Stimulated activated CD4-positive, alpha-beta T cell treated with anti-CD3 and anti-CD28 coated beads, Interleukin-15, amount 100 ng/mL, for 24 hours (primary cell): ENCODE data around the gene MYO18B.

ENCODE experiments used
- DNase-seq: peaks from one replicate; pipeline ENCODE4 v3.0.0-alpha.2; 2020

MYO18B gene

GRCh38 chr22:25908755-25909154, 166.8 kb downstream of the MYO18B start:
- no peak for DNase-seq

- DNase-seq, result no peak
Measured at GRCh38 chr22:25909614-25910387, 167.8 kb downstream of the MYO18B start.

GRCh38 chr22:25911243-25911972, 169.4 kb downstream of the MYO18B start:
- no peak for DNase-seq

DNA sequence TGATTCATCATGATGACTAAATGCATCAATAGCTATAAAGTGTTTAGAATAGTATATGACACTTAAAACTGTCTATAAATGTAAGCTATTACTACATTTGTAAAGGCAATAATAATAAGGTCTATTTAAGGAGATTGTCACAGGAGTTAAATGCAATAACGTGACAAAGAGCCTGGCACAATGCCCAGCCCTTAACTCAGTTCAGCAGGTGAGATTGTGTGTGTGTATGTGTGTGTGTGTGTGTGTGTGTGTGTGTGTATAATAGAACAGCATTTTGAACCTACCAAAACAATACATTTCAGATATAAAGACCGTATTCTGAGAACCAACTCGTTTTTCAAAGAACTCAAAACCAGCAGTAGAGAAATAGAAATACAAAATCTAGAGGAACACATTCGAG, 177.5 kb downstream of the MYO18B start:
- DNase-seq, result no peak

DNA sequence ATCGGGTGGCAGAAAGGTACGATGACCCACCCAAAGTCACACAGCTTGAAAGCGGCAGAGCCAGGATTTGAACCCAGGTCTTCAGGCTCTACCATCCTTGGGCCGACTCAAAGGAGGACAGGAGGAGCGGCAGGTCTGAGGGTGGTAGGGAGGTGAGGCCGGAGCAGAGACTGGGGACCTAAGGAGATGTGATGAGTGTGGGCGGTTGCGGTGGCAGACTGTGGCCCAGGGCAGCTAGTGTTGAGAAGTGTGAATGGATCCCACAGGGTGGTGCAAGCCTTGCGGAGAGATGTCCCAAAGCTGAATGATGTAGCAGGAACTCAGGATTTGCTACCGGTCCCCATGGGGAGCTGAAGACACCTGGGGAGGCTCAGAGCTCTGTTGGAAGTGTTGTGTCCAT, 180.2 kb downstream of the MYO18B start:
- no peak for DNase-seq

- DNase-seq, result no peak
Measured at GRCh38 chr22:25923914-25924313, 181.9 kb downstream of the MYO18B start.

- DNase-seq, result no peak
Measured at GRCh38 chr22:25928038-25928437, 186.1 kb downstream of the MYO18B start.

- no peak for DNase-seq
Measured at GRCh38 chr22:25929321-25929878, 187.4 kb downstream of the MYO18B start.

- no peak for DNase-seq
Measured at GRCh38 chr22:25930083-25930482, 188.1 kb downstream of the MYO18B start.

GRCh38 chr22:25930788-25931310, 188.9 kb downstream of the MYO18B start:
- DNase-seq, result no peak

DNA sequence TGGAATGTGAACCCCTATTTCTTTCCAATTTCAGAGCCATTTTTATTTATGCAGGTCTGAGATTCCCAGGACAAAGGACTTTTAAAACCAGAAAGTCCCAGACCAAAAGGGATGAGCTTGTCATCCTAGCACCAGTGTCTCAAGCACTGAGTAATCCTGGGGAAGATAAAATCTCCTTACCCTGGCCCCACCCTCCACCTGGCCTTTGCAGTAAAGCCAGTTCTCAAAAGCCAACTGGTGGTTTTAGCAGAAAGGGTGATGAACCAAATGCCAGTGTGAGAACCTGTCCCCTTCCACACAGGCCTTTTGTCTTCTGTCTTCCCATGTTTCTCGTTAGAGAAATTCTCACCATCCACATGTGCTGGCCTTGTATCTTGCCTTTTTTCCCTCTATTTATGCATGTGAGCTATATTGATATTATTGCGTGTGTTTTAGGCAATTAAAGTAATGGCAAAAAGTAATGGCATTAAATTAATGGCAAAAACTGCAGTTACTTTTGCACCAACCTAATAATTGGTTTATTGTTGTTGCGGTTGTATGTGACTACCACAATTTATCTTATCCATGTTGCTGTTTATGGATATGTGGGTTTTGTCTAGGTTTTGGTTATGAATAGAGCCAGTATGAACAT, 191.3 kb downstream of the MYO18B start:
- no peak for DNase-seq

DNA sequence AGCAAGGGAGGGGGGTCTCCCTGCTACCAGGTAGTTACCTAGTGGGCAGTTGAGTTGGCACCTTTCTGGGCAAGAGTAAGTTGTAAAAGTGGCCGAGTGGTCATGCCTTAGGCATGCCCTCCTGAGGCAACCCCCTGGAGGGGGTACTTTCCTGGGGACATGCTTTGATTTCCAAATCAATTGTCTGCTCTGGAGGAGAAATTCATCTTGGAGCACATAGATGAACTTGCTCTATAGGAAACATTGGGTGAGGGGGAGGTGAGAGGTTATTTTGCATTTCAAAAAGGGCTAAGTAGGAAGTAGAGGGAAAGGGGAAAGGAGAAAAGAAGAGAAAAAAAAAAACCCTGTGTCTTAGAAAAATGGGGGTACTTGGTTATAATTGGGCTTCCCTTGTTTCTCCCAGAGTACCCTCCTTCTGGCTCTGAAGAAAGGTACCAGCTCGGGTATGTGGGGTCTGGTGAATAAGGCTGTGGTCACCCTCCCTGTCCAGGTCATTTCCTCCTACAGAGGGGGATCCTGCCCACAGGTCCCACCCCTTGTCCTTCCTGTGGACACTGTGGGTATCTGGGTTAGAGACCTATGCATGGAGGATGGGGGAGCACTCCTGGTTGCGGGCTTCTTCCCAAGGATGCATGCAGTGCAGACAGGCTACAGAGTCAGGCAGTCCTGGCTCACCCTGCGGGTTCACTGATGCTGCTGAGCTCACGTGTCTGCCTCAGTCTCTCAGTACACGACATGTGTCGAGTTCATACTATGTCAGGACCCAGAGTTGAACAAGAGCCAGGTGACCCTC, 193.5 kb downstream of the MYO18B start:
- DNase-seq, result no peak

DNA sequence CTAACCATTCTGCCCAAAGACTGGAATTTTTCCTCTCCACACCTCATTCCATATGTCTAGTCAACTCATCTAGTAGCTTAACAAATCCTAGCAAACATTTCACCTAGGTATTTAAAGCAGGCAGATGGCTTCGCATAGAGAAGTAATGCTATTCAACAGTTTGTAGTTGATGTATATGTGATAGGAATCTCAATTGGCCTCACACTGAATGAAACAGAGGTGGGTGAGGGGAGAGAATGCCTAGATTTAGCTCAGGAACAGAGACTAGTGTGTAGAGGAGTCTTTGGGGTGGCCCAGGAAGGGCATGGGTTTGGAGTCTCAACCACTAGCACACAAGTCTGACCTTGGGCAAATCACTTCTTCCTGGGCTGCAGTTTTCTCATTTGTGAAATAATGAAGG, 196.2 kb downstream of the MYO18B start:
- DNase-seq, result no peak

GRCh38 chr22:25939384-25939783, 197.4 kb downstream of the MYO18B start:
- no peak for DNase-seq

- no peak for DNase-seq
Measured at GRCh38 chr22:25940479-25940878, 198.5 kb downstream of the MYO18B start.

DNA sequence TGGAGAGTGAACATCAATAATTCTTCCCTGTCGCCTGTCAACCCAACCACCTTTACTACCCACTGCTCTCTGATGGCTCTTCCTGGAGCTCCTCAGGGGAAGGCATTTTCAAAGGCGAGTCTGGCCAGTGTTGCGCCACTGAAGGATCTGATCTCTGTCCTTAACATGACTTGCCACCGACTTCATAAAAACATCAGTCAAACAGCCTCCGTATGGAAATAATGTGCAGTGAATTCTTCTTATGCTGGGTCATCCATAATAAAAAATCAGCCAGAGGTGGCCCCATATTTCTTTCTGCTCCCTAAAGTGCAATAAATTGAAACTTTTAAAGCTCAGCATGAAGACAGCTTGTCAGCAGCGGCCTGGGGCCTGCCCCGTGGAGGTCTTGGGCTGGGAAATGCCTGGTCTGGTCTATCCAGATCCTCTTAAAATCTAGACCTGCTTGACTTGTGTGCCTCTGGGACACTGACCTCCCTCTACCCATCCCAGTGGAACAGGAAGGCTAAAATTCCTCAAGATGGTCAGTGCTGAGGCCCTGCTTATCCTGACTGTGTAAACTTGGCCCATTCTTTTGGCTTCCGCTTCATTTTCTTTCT, 199.5 kb downstream of the MYO18B start:
- DNase-seq, result no peak

DNA sequence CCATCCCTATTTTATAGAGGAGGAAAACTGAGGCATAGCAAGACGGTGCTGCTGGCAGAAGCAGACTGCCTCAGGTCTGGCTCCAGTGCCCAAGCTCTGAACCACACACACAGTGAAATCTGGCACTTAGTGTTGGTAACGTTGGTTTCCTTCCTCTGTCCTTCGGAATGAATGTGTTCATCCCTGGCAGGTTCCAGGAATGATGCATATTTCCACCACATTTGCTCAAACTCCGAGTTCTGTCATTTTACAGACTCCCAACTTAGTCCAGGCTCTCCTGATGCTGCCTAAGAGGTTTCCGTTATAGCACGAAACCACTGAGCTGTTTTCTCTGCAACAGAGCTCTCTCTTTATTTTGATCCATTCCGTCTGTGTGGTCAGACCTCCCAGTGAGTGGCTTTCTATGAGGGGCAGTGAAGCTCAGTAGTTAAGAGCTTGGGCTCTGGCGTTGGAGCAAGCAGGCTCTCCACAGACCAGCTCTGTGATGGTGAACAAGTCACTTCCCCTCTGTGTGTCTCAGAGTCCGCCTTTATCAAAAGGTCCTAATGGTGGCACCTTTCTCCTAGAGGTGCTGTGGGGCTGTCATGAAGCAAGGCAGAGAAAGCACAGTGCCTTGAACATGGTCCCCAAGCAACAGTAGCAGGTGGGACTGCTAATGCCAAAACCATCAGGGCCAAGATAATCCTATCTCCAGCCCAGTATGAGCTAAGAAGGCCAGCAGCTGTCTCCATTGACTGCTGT, 200.3 kb downstream of the MYO18B start:
- no peak for DNase-seq

- no peak for DNase-seq
Measured at GRCh38 chr22:25942856-25943411, 200.9 kb downstream of the MYO18B start.

GRCh38 chr22:25950111-25950510, 208.1 kb downstream of the MYO18B start:
- DNase-seq, result no peak

DNA sequence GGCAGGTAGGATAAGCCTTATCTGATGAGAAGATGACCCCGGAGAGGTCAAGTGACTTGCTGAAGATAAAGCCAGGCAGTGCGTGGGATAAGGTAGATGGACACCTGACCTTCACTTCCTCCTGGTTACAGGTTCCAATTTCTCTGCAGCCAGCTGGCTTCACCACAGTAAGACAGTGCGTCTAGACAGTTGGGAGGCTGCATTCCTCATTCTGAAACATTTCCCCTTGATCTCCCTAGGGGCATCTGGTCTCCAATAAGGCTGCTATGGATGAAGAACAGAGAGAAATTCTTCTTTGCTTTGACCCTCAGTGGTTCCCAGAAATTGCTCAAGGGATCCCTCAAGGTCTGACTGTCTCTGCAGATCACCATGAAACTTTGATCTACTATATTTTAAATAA, 211.3 kb downstream of the MYO18B start:
- DNase-seq, result no peak

GRCh38 chr22:25953919-25954318, 211.9 kb downstream of the MYO18B start:
- DNase-seq, result no peak
